H9 (cell line): ENCODE measurements around the gene SKOR2. TPM values are rescaled to one million over a fixed set of nuclear protein-coding genes. Genes with fewer than 3 reads are reported as not detected.

ENCODE experiments used
- DNase-seq: peaks from one replicate; pipeline ENCODE4 v3.0.0-alpha.2; 2017
- H2AFZ ChIP-seq: one replicate; pipeline ENCODE4 v1.6.1; 2013; ENCODE audit warnings: mild to moderate bottlenecking, low read length, control low read depth, moderate library complexity
- H2AK5ac ChIP-seq: 2 replicates; pipeline ENCODE4 v1.6.1; 2013; ENCODE audit warnings: low read length, control low read depth, mixed read lengths; ENCODE audit not compliant: insufficient read length
- H2BK120ac ChIP-seq: one replicate; pipeline ENCODE4 v1.6.1; 2013; ENCODE audit warnings: low read depth, mild to moderate bottlenecking, low read length, control low read depth, inconsistent platforms; ENCODE audit not compliant: poor library complexity, severe bottlenecking
- H2BK12ac ChIP-seq: 2 replicates; pipeline ENCODE4 v1.6.1; 2013; ENCODE audit warnings: low read length, control low read depth, mixed read lengths, low read depth; ENCODE audit not compliant: insufficient read length
- H2BK15ac ChIP-seq: 2 replicates; pipeline ENCODE4 v1.6.1; 2013; ENCODE audit warnings: low read depth, low read length, control low read depth
- H2BK20ac ChIP-seq: one replicate; pipeline ENCODE4 v1.6.1; 2013; ENCODE audit warnings: low read depth, mild to moderate bottlenecking, low read length, control low read depth, inconsistent platforms; ENCODE audit not compliant: poor library complexity, severe bottlenecking
- H2BK5ac ChIP-seq: 2 replicates; pipeline ENCODE4 v1.6.1; 2013; ENCODE audit warnings: low read length, control low read depth, mixed read lengths; ENCODE audit not compliant: insufficient read length
- H3K14ac ChIP-seq: 2 replicates; pipeline ENCODE4 v1.6.1; 2013; ENCODE audit warnings: low read length, control low read depth; ENCODE audit not compliant: insufficient read depth
- H3K18ac ChIP-seq: 2 replicates; pipeline ENCODE4 v1.6.1; 2013; ENCODE audit warnings: low read depth, mild to moderate bottlenecking, mixed read lengths, low read length, control low read depth; ENCODE audit not compliant: insufficient read length
- H3K23ac ChIP-seq: 2 replicates; pipeline ENCODE4 v1.6.1; 2013; ENCODE audit warnings: low read length, control low read depth, mixed read lengths, low read depth; ENCODE audit not compliant: insufficient read length
- H3K23me2 ChIP-seq: 2 replicates; pipeline ENCODE4 v1.6.1; 2013; ENCODE audit warnings: low read depth, mild to moderate bottlenecking, mixed read lengths, low read length, control low read depth; ENCODE audit not compliant: insufficient read length, poor library complexity, severe bottlenecking
- H3K27ac ChIP-seq: 2 replicates; pipeline ENCODE4 v1.5.1; 2013; ENCODE audit warnings: low read length, control low read depth, mixed read lengths, low read depth; ENCODE audit not compliant: insufficient read length
- H3K27me3 ChIP-seq: 2 replicates; pipeline ENCODE4 v1.6.1; 2013; ENCODE audit warnings: low read length, control low read depth, inconsistent platforms; ENCODE audit not compliant: insufficient read depth
- H3K4ac ChIP-seq: 2 replicates; pipeline ENCODE4 v1.6.1; 2013; ENCODE audit warnings: low read depth, mild to moderate bottlenecking, control low read depth, inconsistent platforms, low read length, moderate library complexity
- H3K4me1 ChIP-seq: 2 replicates; pipeline ENCODE4 v1.6.1; 2013; ENCODE audit warnings: low read length, control low read depth, inconsistent platforms; ENCODE audit not compliant: insufficient read depth
- H3K4me2 ChIP-seq: 2 replicates; pipeline ENCODE4 v1.6.1; 2013; ENCODE audit warnings: low read length, control low read depth, mixed read lengths; ENCODE audit not compliant: insufficient read length, insufficient read depth
- H3K56ac ChIP-seq: 2 replicates; pipeline ENCODE4 v1.6.1; 2013; ENCODE audit warnings: low read depth, mild to moderate bottlenecking, mixed read lengths, low read length, control low read depth; ENCODE audit not compliant: insufficient read length
- H3K79me1 ChIP-seq: 2 replicates; pipeline ENCODE4 v1.6.1; 2013; ENCODE audit warnings: low read depth, mild to moderate bottlenecking, moderate library complexity, low read length, control low read depth, inconsistent platforms; ENCODE audit not compliant: insufficient read depth, poor library complexity, severe bottlenecking
- H3K79me2 ChIP-seq: 2 replicates; pipeline ENCODE4 v1.6.1; 2013; ENCODE audit warnings: low read length, control low read depth, inconsistent platforms; ENCODE audit not compliant: insufficient read depth
- H3K9ac ChIP-seq: 2 replicates; pipeline ENCODE4 v1.6.1; 2013; ENCODE audit warnings: low read length, control low read depth, mixed read lengths; ENCODE audit not compliant: insufficient read length; ENCODE audit errors: extremely low read depth
- H3K9me3 ChIP-seq: one replicate; pipeline ENCODE4 v1.6.1; 2013; ENCODE audit warnings: low read depth, low read length, inconsistent platforms; ENCODE audit not compliant: control insufficient read depth
- H3T11ph ChIP-seq: one replicate; pipeline ENCODE4 v1.6.1; 2013; ENCODE audit warnings: mild to moderate bottlenecking, low read length, control low read depth, inconsistent platforms
- H4K20me1 ChIP-seq: one replicate; pipeline ENCODE4 v1.6.1; 2013; ENCODE audit not compliant: control insufficient read depth, insufficient read length, insufficient read depth
- H4K5ac ChIP-seq: 2 replicates; pipeline ENCODE4 v1.6.1; 2013; ENCODE audit warnings: low read depth, mild to moderate bottlenecking, mixed read lengths, low read length, control low read depth; ENCODE audit not compliant: insufficient read length
- H4K8ac ChIP-seq: replicated peaks from 2 replicates; pipeline ENCODE4 v1.6.1; 2013; ENCODE audit warnings: low read length, control low read depth, mixed read lengths, low read depth; ENCODE audit not compliant: insufficient read length
- H4K91ac ChIP-seq: 2 replicates; pipeline ENCODE4 v1.6.1; 2013; ENCODE audit warnings: low read depth, mild to moderate bottlenecking, moderate library complexity, mixed read lengths, low read length, control low read depth; ENCODE audit not compliant: insufficient read length
- H3K27ac Mint-ChIP-seq, 3 experiments: 2 replicates in 2 of 3; 3 replicates in 1 of 3; pipeline ENCODE4 v1.8.0; 2020 to 2021; ENCODE audit warnings: mixed read lengths in 3 of 3, mild to moderate bottlenecking in 1 of 3, moderate library complexity in 1 of 3
- H3K27me3 Mint-ChIP-seq: 2 replicates; pipeline ENCODE4 v1.8.0; 2021; ENCODE audit warnings: low read depth, mild to moderate bottlenecking, moderate library complexity, mixed read lengths
- H3K36me3 Mint-ChIP-seq, 3 experiments: 2 replicates in 2 of 3; 3 replicates in 1 of 3; pipeline ENCODE4 v1.8.0; 2020 to 2021; ENCODE audit warnings: low read depth in 3 of 3, mixed read lengths in 3 of 3; ENCODE audit not compliant: insufficient read depth in 1 of 3
- H3K4me1 Mint-ChIP-seq, 2 experiments: 2 replicates each; pipeline ENCODE4 v1.8.0; 2020; ENCODE audit warnings: mixed read lengths in 2 of 2
- H3K4me3 Mint-ChIP-seq, 2 experiments: 2 replicates in 1 of 2; 3 replicates in 1 of 2; pipeline ENCODE4 v1.8.0; 2020 to 2021; ENCODE audit warnings: mild to moderate bottlenecking in 2 of 2, mixed read lengths in 2 of 2, moderate library complexity in 1 of 2
- H3K9me3 Mint-ChIP-seq, 2 experiments: 2 replicates in 1 of 2; 3 replicates in 1 of 2; pipeline ENCODE4 v1.8.0; 2020; ENCODE audit warnings: mild to moderate bottlenecking in 2 of 2, mixed read lengths in 2 of 2, moderate library complexity in 1 of 2
- WGBS: extraction: QIAGEN DNeasy Blood & Tissue Kit; methylation state at CpG from one replicate; pipeline ENCODE4 v1.1.7; 2013; ENCODE audit warnings: missing lambda C conversion rate, low lambda C conversion rate, mixed read lengths; ENCODE audit not compliant: insufficient read length; ENCODE audit errors: extremely low coverage; 5-methylcytosine and 5-hydroxymethylcytosine counted together
- total RNA-seq: library from RNA; stranded (reverse); gene quantifications from 2 replicates; pipeline ENCODE4 v1.2.1, GENCODE V29; 2021
- TF ChIP-seq, protein P1 (sequence below): fragments of 200-600 bp; sonication (generic); conservative IDR thresholded peaks from 3 replicates; pipeline ENCODE4 v1.8.0; 2021; ENCODE audit warnings: antibody characterized with exemption, mild to moderate bottlenecking

Gene SKOR2
- total RNA-seq, 1 experiment from 2014 or later = 0.24 TPM

DNA sequence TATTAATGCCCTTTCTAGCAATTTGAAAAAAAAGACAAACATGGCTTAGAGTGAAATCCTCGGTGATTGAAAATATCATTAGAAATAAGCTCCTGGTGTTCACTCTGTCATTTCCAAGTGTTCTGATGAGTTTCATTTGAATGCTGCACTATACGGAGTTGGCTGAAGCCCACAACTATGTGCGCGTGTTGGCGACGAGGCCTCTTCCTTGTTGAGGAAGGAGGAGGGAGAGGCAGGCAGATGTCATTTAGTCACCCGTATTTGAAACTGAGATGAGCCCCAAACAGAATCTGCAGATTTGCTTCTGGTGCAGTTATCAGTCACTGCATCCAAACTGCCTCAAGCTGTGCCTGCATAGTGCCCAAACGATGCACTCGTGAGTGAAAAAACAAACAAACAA is 23.5 kb upstream of the SKOR2 start:
- H3K9me3 ChIP-seq = no peaks in the 10 kb centered on the region
- no peaks in the 10 kb centered on the region for H3K9me3 Mint-ChIP-seq
- H3K4me1 ChIP-seq = no peaks in the 10 kb centered on the region
- no peaks in the 10 kb centered on the region for H3K79me2 ChIP-seq
- no peak overlapping the region for H3K4me2 ChIP-seq
- no peak overlapping the region for H2BK15ac ChIP-seq
- H3K79me1 ChIP-seq = no peaks in the 10 kb centered on the region
- H3K27ac Mint-ChIP-seq = no peak overlapping the region
- no peak overlapping the region for H2AFZ ChIP-seq
- H3K18ac ChIP-seq = no peak overlapping the region
- no peaks in the 10 kb centered on the region for H3K36me3 Mint-ChIP-seq
- H4K5ac ChIP-seq = no peak overlapping the region
- H2BK12ac ChIP-seq = no peak overlapping the region
- no peak overlapping the region for H2AK5ac ChIP-seq
- H3K4ac ChIP-seq = no peak overlapping the region
- H3K9ac ChIP-seq = no peak overlapping the region
- H4K20me1 ChIP-seq = no peaks in the 10 kb centered on the region
- H3K27me3 ChIP-seq = no peaks in the 10 kb centered on the region
- DNase-seq = no peak
- H2BK120ac ChIP-seq = no peak overlapping the region
- H4K8ac ChIP-seq = no peak overlapping the region
- H3K56ac ChIP-seq = no peak overlapping the region
- H3K27me3 Mint-ChIP-seq = peaks cover 8% of the 10 kb centered on the region
- H3K14ac ChIP-seq = no peak overlapping the region
- peaks cover 4 to 5% of the 10 kb centered on the region in 2 experiments for H3K4me1 Mint-ChIP-seq
- no peaks in the 10 kb centered on the region for H3K23me2 ChIP-seq
- no peak overlapping the region for H3K4me3 Mint-ChIP-seq
- TF ChIP-seq, protein P1, sequence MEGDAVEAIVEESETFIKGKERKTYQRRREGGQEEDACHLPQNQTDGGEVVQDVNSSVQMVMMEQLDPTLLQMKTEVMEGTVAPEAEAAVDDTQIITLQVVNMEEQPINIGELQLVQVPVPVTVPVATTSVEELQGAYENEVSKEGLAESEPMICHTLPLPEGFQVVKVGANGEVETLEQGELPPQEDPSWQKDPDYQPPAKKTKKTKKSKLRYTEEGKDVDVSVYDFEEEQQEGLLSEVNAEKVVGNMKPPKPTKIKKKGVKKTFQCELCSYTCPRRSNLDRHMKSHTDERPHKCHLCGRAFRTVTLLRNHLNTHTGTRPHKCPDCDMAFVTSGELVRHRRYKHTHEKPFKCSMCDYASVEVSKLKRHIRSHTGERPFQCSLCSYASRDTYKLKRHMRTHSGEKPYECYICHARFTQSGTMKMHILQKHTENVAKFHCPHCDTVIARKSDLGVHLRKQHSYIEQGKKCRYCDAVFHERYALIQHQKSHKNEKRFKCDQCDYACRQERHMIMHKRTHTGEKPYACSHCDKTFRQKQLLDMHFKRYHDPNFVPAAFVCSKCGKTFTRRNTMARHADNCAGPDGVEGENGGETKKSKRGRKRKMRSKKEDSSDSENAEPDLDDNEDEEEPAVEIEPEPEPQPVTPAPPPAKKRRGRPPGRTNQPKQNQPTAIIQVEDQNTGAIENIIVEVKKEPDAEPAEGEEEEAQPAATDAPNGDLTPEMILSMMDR = no peak
- no CpG with 5 or more reads among the region's 9 CpGs for WGBS
- no peak overlapping the region for H3T11ph ChIP-seq
- no peak overlapping the region for H2BK20ac ChIP-seq
- no peak overlapping the region for H3K23ac ChIP-seq
- H2BK5ac ChIP-seq = no peak overlapping the region
- H3K27ac ChIP-seq = no peak overlapping the region
- no peak overlapping the region for H4K91ac ChIP-seq
